SK-N-MC (cell line): ENCODE results near the gene ALKBH1.

Experiments used
- EZH2 ChIP-seq: fragments of 200-600 bp; sonication (generic); IDR thresholded peaks from one replicate; pipeline ENCODE4 v1.6.1; 2017; ENCODE audit warnings: antibody characterized with exemption
- FOXP2 ChIP-seq: optimal IDR thresholded peaks from 2 replicates; pipeline ENCODE3; 2011; ENCODE audit warnings: mild to moderate bottlenecking, moderate library complexity; ENCODE audit not compliant: insufficient read depth; ENCODE audit errors: extremely low read length, control extremely low read depth
- POLR2AphosphoS5 ChIP-seq: IDR thresholded peaks from 2 replicates; pipeline ENCODE4 v1.6.1; 2012; ENCODE audit warnings: mild to moderate bottlenecking, low read depth, low read length, borderline replicate concordance

DNA sequence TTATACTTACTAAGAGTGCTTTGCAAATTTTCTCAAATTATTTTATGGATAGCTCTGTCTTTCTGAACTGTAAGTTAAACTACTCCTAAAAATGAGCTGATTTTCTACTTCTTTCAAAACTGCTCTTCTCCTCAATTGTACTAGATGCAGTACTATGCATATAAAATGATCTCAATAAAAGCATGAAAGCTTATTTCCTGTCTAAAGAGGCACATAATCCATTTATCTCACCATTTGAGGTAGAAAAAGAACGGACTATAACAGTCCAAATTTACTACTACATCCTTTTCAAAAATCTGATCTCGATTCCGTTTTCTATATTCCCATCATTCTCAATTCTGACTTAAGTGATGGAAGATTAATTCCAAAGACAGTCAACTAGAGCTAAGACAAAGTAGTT is 14.5 kb upstream of the ALKBH1 start:
- TF ChIP-seq EZH2 (no peak), POLR2AphosphoS5 (no peak), FOXP2 (no peak)
